IPS-NIHi7 (cell line): ENCODE data around the gene AFF1.

Experiments used
- DNase-seq: peaks from one replicate; pipeline ENCODE4 v3.0.0; 2012; ENCODE audit warnings: mixed read lengths; ENCODE audit errors: extremely low spot score

AFF1 gene

GRCh38 chr4:86919561-86920223, 15.1 kb upstream of the AFF1 start:
- DNase-seq = no peak

- DNase-seq = no peak
Observed at GRCh38 chr4:86921608-86922252, 13.1 kb upstream of the AFF1 start.

GRCh38 chr4:86924811-86925210, 10.0 kb upstream of the AFF1 start:
- DNase-seq = no peak

GRCh38 chr4:86926435-86927086, 8.2 kb upstream of the AFF1 start:
- DNase-seq = no peak

- DNase-seq = no peak
Observed at GRCh38 chr4:86927843-86928395, 6.9 kb upstream of the AFF1 start.

GRCh38 chr4:86928400-86929255, 6.2 kb upstream of the AFF1 start:
- DNase-seq = no peak

- no peak for DNase-seq
Observed at GRCh38 chr4:86934147-86934770, 552 bp upstream of the AFF1 start.

- DNase-seq = no peak
Observed at GRCh38 chr4:86935566-86935852, 698 bp downstream of the AFF1 start.

GRCh38 chr4:86935853-86936733, 1.3 kb downstream of the AFF1 start:
- peak; percentile 76 for DNase-seq

- DNase-seq = no peak
Observed at GRCh38 chr4:86938771-86939520, 4.1 kb downstream of the AFF1 start.

- DNase-seq = no peak
Observed at GRCh38 chr4:86939729-86940575, 5.1 kb downstream of the AFF1 start.

GRCh38 chr4:86940920-86941460, 6.2 kb downstream of the AFF1 start:
- no peak for DNase-seq

GRCh38 chr4:86942185-86942666, 7.4 kb downstream of the AFF1 start:
- DNase-seq = no peak

- no peak for DNase-seq
Observed at GRCh38 chr4:86944964-86945781, 10.4 kb downstream of the AFF1 start.

GRCh38 chr4:86946868-86947500, 12.2 kb downstream of the AFF1 start:
- DNase-seq = no peak

- DNase-seq = no peak
Observed at GRCh38 chr4:86947501-86948120, 12.8 kb downstream of the AFF1 start.

GRCh38 chr4:86948276-86948675, 13.5 kb downstream of the AFF1 start:
- DNase-seq = no peak
